Neural cell (in vitro differentiated cells): ENCODE data around the gene LENG9. TPM values are rescaled to one million over a fixed set of nuclear protein-coding genes. Genes with fewer than 3 reads are reported as not detected.
"Not testable (repeated sequence)": the region's sequence is repeated elsewhere in the genome, so short reads cannot be mapped to it uniquely, and the experiment has no call there.

Source experiments
- H2AFZ ChIP-seq: fragments of 200-600, 300-800 bp; sonication (generic), shearing (Covaris generic); 2 replicates; pipeline ENCODE4 v1.6.0; 2014; ENCODE audit warnings: low read depth, mild to moderate bottlenecking, antibody characterized with exemption, low read length, moderate library complexity
- H3F3A ChIP-seq: fragments of 200-600 bp; shearing (Covaris generic); 2 replicates; pipeline ENCODE4 v1.6.1; 2016; ENCODE audit warnings: mild to moderate bottlenecking, moderate library complexity, mixed read lengths, antibody characterized with exemption, low read length; ENCODE audit not compliant: insufficient read depth, poor library complexity, severe bottlenecking
- H3K27ac ChIP-seq: fragments of 200-600, 300-800 bp; sonication (generic), shearing (Covaris generic); 2 replicates; pipeline ENCODE4 v1.5.1; 2014; ENCODE audit warnings: mild to moderate bottlenecking, low read length, moderate library complexity
- H3K27me3 ChIP-seq: fragments of 300-800, 200-600 bp; sonication (generic), shearing (Covaris generic); 2 replicates; pipeline ENCODE4 v1.6.0; 2014; ENCODE audit warnings: mild to moderate bottlenecking, low read depth, low read length, moderate library complexity; ENCODE audit not compliant: insufficient read depth
- H3K36me3 ChIP-seq: fragments of 300-800, 200-600 bp; sonication (generic), shearing (Covaris generic); 2 replicates; pipeline ENCODE4 v1.5.1; 2014; ENCODE audit warnings: mild to moderate bottlenecking, antibody characterized with exemption, low read length, moderate library complexity; ENCODE audit not compliant: insufficient read depth
- H3K4me2 ChIP-seq: fragments of 300-800, 200-600 bp; sonication (generic), shearing (Covaris generic); 2 replicates; pipeline ENCODE4 v1.6.0; 2014; ENCODE audit warnings: mild to moderate bottlenecking, low read length
- H3K4me3 ChIP-seq: fragments of 300-800, 200-600 bp; sonication (generic), shearing (Covaris generic); 2 replicates; pipeline ENCODE4 v1.5.1; 2014; ENCODE audit warnings: mild to moderate bottlenecking, low read length, moderate library complexity
- H3K79me2 ChIP-seq: fragments of 200-600 bp; shearing (Covaris generic); replicated peaks from 2 replicates; pipeline ENCODE4 v1.6.0; 2014; ENCODE audit warnings: mild to moderate bottlenecking, low read length, moderate library complexity; ENCODE audit not compliant: insufficient read depth
- H3K9ac ChIP-seq: fragments of 300-800, 200-600 bp; sonication (generic), shearing (Covaris generic); 2 replicates; pipeline ENCODE4 v1.6.1; 2016; ENCODE audit warnings: mild to moderate bottlenecking, low read length, mixed read lengths
- H3K9me2 ChIP-seq: fragments of 200-600 bp; shearing (Covaris generic); 2 replicates; pipeline ENCODE4 v1.6.1; 2016; ENCODE audit warnings: mild to moderate bottlenecking, low read length, mixed read lengths; ENCODE audit not compliant: insufficient read depth
- H3K9me3 ChIP-seq: fragments of 200-600, 300-800 bp; sonication (generic), shearing (Covaris generic); 2 replicates; pipeline ENCODE4 v1.6.1; 2016; ENCODE audit warnings: mild to moderate bottlenecking, mixed run types, low read length, moderate library complexity, mixed read lengths
- H4K20me1 ChIP-seq: fragments of 200-600 bp; shearing (Covaris generic); 2 replicates; pipeline ENCODE4 v1.6.1; 2016; ENCODE audit warnings: mild to moderate bottlenecking, mixed run types; ENCODE audit not compliant: insufficient read depth
- CTCF ChIP-seq: fragments of 450-650 bp; IDR thresholded peaks from 2 replicates; pipeline ENCODE4 v1.5.1; 2014; ENCODE audit warnings: antibody characterized with exemption, mild to moderate bottlenecking, moderate library complexity; ENCODE audit not compliant: poor library complexity, severe bottlenecking
- EP300 ChIP-seq: fragments of 450-650 bp; conservative IDR thresholded peaks from 2 replicates; pipeline ENCODE4 v1.6.1; 2014; ENCODE audit warnings: antibody characterized with exemption, mild to moderate bottlenecking, moderate library complexity; ENCODE audit not compliant: poor library complexity, severe bottlenecking
- EZH2 ChIP-seq: fragments of 200-600, 300-800 bp; shearing (Covaris generic), sonication (generic); IDR thresholded peaks from 2 replicates; pipeline ENCODE4 v1.6.1; 2014; ENCODE audit warnings: antibody characterized with exemption, low read length, borderline replicate concordance, mild to moderate bottlenecking; ENCODE audit not compliant: insufficient read depth, poor library complexity, severe bottlenecking
- MXI1 ChIP-seq: fragments of 450-650 bp; conservative IDR thresholded peaks from 2 replicates; pipeline ENCODE4 v1.6.1; 2014; ENCODE audit warnings: antibody characterized with exemption, mild to moderate bottlenecking; ENCODE audit not compliant: poor library complexity, severe bottlenecking
- POLR2AphosphoS5 ChIP-seq: IDR thresholded peaks from 2 replicates; pipeline ENCODE4 v1.6.1; 2012
- RAD21 ChIP-seq: fragments of 450-650 bp; conservative IDR thresholded peaks from 2 replicates; pipeline ENCODE4 v1.6.1; 2014; ENCODE audit warnings: antibody characterized with exemption, mild to moderate bottlenecking, moderate library complexity
- REST ChIP-seq: IDR thresholded peaks from 2 replicates; pipeline ENCODE4 v1.6.1; 2012; ENCODE audit warnings: borderline replicate concordance
- SMC3 ChIP-seq: fragments of 450-650 bp; conservative IDR thresholded peaks from 2 replicates; pipeline ENCODE4 v1.6.1; 2014; ENCODE audit warnings: antibody characterized with exemption, mild to moderate bottlenecking, moderate library complexity; ENCODE audit not compliant: poor library complexity
- TAF1 ChIP-seq: IDR thresholded peaks from 2 replicates; pipeline ENCODE4 v1.6.1; 2012; ENCODE audit warnings: low read depth
- polyA minus RNA-seq: library from RNA; depleted of rRNA, polyadenylated mRNA; stranded (reverse); fragments of >200 nt; gene quantifications from 2 replicates; pipeline ENCODE4 v1.2.3, GENCODE V29; 2014
- polyA plus RNA-seq: library from polyadenylated mRNA; depleted of rRNA; stranded (reverse); fragments of >200 nt; gene quantifications from 2 replicates; pipeline ENCODE4 v1.2.3, GENCODE V29; 2014

Gene LENG9
- polyA plus RNA-seq (0.58 and 0.82 TPM in 2 replicates), polyA minus RNA-seq (1.5 and 2.2 TPM in 2 replicates)

GRCh38 chr19:54463531-54464043 is at the start of gene LENG9:
LENG9 (minus strand) TSS chr19:54463778; CDS start chr19:54463526, 252 bp downstream.
- H3K27me3 ChIP-seq = peaks cover 11% of the 10 kb centered on the region
- no peak within 1 kb of the TSS for H2AFZ ChIP-seq
- H4K20me1 ChIP-seq = no peaks in the 10 kb centered on the region
- TF ChIP-seq POLR2AphosphoS5 (peak; percentile 53), CTCF (no peak)
- H3K27ac ChIP-seq = no peak within 1 kb of the TSS
- no peaks in the 10 kb centered on the region for H3K79me2 ChIP-seq
- no peaks in the 10 kb centered on the region for H3K36me3 ChIP-seq
- H3K4me3 ChIP-seq = peak within 1 kb of the TSS; percentile 69
- no peaks in the 10 kb centered on the region for H3K9me3 ChIP-seq
- peak within 1 kb of the TSS; percentile 64 for H3K9ac ChIP-seq
- H3K9me2 ChIP-seq = no peaks in the 10 kb centered on the region
- H3K4me2 ChIP-seq = no peak within 1 kb of the TSS
- H3F3A ChIP-seq = no peaks in the 10 kb centered on the region

- not testable (repeated sequence) for H3K36me3 ChIP-seq, H3K9me2 ChIP-seq, H4K20me1 ChIP-seq, H3K9ac ChIP-seq, H3K4me3 ChIP-seq, H3F3A ChIP-seq, H3K4me2 ChIP-seq, H3K9me3 ChIP-seq, H2AFZ ChIP-seq, H3K79me2 ChIP-seq, H3K27me3 ChIP-seq, H3K27ac ChIP-seq
Measured at GRCh38 chr19:54509200-54509940, 45.8 kb upstream of the LENG9 start.

DNA sequence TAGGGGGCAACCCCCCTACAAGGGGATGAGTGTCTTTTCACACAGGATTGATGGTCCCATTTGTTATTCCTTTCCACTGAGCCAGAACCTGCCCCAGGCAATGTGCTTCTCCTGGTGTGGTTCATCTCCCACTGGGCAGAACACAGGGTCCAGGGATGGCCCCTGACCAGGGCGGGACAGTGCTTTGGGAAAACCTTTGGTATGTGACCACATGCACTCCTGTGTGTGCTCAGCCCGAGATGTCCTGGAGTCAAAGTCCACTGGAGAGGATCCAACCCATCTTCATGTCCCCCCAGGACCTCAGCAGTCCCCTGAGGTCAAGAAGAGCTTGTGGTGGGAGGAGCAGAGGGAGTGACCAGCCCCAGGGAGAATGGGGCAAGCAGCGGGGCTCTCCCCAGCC is 44.9 kb upstream of the LENG9 start:
- not testable (repeated sequence) for H3K4me2 ChIP-seq, H3F3A ChIP-seq, H3K9me3 ChIP-seq, H3K9ac ChIP-seq, H3K4me3 ChIP-seq, H2AFZ ChIP-seq, H3K36me3 ChIP-seq, H3K9me2 ChIP-seq, H3K27me3 ChIP-seq, H4K20me1 ChIP-seq, H3K79me2 ChIP-seq, H3K27ac ChIP-seq

DNA sequence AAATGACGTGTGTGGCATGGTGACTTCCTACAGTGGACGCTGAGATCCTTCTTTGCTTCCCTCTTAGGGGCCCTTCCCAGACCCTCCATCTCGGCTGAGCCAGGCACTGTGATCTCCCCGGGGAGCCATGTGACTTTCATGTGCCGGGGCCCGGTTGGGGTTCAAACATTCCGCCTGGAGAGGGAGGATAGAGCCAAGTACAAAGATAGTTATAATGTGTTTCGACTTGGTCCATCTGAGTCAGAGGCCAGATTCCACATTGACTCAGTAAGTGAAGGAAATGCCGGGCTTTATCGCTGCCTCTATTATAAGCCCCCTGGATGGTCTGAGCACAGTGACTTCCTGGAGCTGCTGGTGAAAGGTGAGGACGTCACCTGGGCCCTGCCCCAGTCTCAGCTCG is 44.2 kb upstream of the LENG9 start:
- Histone ChIP-seq H3K27me3 (no peaks in the 10 kb centered on the region), H3K36me3 (no peaks in the 10 kb centered on the region), H3F3A (no peaks in the 10 kb centered on the region), H3K9me2 (no peaks in the 10 kb centered on the region), H3K79me2 (no peaks in the 10 kb centered on the region), H3K9ac (no peak overlapping the region), H3K27ac (no peak overlapping the region), H3K9me3 (no peaks in the 10 kb centered on the region), H2AFZ (no peak overlapping the region), H3K4me3 (no peak overlapping the region), H4K20me1 (no peaks in the 10 kb centered on the region), H3K4me2 (no peak overlapping the region)
- TF ChIP-seq CTCF (no peak), POLR2AphosphoS5 (no peak), MXI1 (no peak), EP300 (no peak), TAF1 (no peak), EZH2 (no peak), RAD21 (no peak), SMC3 (no peak), REST (no peak)
